MV-4-11 (cell line): Measurements from ENCODE around the gene C10orf120.

ENCODE experiments used
- DNase-seq: peaks from one replicate; lab custom pipeline; 2025; lab: John Stamatoyannopoulos, UW

The C10orf120 gene

DNA sequence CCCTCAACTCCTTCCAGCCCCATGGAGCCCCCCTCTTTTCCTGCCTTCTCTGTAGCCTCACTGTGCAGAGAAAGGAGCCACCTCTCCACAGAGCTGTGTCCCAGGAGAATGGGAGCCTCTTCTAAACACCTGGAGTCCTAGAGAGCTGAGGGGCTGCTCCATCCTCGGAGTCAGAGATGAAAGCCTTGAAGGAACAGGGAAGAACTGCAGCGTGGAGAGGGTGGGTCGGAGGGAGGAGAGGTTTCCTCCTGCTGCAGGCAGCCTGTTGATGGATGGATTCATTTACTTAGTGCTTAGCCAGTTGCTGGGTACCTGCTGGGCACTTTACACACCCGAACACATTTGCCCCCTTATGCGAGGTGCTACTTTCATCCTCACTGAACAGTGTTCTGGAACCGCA is 39.0 kb downstream of the C10orf120 start:
- DNase-seq, result no peak

DNA sequence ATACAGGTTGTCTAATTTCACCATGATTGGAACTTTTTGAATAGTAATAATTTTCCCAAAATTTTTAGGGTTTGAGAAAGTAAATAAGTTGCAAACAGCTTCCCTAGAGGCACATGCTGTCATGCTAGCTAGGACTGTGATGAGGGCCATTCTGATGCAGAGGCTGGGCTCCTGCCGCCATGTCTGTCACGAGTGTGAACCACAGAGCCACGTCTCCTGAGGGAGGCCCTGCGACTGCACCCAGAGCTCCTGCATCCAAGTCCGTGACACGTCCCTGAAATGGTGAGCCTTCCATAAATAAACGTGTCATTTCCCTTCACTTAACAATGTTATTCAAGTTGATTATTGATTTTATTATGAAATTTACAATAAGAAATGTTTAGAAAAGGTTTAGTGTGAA is 40.0 kb downstream of the C10orf120 start:
- no peak for DNase-seq

GRCh38 chr10:122659126-122659525 is 40.5 kb downstream of the C10orf120 start:
- no peak for DNase-seq

DNA sequence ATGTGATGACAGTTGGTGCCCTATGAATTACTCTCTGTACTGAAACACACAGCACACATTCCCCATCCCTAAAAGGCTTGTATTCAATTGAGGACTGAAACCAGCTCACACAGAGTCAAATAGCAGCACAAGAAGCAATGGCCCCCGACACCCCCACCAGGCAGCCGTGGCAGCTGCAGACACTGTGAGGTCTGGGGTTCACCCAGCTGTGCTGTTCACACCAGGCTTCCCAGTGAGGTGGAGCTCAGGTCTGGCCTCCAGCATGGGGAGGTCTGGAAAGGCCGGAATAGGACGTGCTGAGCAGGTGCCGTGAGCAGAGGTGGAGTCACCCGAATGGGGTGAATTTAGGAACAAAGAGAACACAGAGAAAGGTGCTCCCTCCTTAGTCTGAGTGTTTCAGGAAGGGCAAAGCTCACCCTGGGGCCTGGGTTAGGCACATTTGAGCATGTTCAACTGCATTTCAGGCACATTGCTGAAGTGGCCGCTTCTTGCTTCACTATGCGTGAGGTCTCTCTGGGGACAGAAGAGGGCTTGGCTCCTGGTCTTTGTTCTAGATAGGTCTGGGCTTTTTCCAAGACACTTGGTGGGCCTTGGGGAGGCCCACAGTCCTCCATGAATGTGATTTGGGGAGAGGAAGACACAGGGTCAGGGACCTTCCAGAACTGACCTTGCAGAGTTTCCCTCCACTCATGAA is 41.1 kb downstream of the C10orf120 start:
- DNase-seq, result no peak

GRCh38 chr10:122657729-122658128 is 41.9 kb downstream of the C10orf120 start:
- DNase-seq, result no peak

DNA sequence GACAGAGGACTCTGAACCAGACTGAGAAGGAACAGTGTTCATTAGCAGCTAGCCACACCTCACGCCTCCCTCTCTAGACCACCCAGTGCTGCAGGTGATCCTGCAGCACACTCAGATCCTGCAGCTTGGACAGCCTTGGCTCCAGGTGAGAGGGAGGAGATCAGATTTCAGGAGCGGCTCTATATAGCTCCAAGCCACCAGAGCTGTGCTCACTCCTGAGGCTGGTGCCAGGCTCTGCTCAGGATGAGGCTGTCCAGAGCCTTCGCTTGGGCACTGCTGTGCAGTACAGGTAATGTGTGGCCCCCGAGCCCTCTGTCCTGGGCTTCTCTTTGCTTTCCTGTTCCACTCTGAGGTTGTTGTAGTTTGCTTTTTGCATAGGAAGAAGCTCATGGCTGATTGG is 42.4 kb downstream of the C10orf120 start:
- DNase-seq, result no peak

GRCh38 chr10:122656741-122657140 is 42.9 kb downstream of the C10orf120 start:
- no peak for DNase-seq

DNA sequence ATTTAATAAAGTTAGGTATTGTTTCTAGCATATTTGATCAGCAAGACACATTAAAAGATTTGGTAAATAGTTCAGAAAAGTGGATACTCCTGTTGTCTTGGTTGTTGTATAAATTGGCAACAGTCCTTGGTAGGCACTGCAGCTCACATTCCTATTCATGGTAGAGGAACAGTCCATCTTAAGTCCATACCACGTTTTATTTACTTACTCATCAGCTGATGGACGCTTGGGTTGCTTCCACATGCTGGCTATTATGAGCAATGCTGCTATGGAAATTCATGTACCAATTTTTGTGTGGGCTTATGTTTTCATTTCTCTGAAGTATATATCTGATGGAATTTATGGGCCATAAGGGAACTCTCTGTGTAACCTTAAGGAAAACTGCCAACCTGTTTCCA is 43.3 kb downstream of the C10orf120 start:
- DNase-seq, result no peak

DNA sequence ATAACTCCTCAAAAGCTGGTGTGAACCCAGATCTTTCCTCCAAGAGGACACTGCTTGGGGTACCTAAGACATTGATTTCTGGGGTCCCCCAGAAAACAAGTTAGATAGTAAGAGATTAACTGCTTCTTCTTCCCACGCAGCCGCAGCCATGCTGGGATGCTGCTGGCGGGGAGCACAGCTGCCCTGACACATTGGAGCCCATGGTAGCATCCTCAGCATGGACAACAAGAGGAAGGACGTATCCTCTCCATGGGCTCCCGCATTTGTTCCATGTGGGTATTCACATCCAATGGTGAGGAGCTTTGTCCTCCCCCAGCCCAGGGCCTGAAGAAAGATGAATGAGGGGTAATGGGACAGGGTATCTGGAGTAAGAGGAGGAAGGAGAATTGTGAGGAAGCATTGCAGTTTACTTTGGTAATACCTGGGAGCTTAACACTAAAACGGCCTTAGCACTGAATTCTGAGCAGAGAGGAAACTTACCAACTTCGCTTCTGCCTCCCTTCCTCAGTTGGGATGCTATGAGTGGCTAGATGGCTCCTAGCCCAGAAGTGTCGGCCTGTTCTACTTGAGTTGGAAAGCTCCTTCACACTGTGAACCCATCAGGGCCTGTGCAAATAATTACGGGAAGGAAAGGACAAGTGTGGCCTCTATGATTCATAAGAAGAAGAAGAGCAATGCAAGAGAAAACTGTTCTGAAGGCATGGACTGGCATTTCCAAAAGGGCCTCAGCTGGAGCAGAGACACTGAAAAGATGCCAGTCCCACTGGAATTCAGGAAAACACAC is 43.9 kb downstream of the C10orf120 start:
- no peak for DNase-seq

DNA sequence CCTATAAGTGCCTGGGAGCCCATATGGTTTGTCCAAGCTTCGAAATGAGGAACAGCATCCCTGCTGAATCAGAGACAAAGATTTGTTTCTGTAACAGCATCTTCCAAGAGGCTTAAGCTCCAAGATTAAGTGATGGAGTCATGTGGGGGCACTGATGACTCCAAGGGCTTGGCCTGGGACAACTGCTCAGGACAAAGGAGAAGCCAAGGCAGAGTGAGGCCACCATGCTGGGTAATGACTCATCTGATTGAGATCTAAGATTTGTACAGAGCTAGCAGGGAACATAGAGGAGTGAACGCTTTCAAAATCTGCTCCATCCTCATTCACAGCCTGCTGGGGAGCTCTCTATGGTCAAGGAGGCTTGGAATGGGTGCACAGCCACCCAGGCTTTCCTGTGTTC is 49.3 kb downstream of the C10orf120 start:
- no peak for DNase-seq

GRCh38 chr10:122649903-122650302 is 49.7 kb downstream of the C10orf120 start:
- no peak for DNase-seq

- DNase-seq, result peak; percentile 29
Observed at GRCh38 chr10:122648599-122649428, 50.8 kb downstream of the C10orf120 start.
